Measurements from ENCODE around the gene RSU1. TPM values are rescaled to one million over a fixed set of nuclear protein-coding genes. Genes with fewer than 3 reads are reported as not detected.
"Not testable (repeated sequence)": the region's sequence is repeated elsewhere in the genome, so short reads cannot be mapped to it uniquely, and the experiment has no call there.

The RSU1 gene
- total RNA-seq, 1 donor from 2014 or later, result 57.4 TPM

GRCh38 chr10:16780338-16780880 is 36.8 kb downstream of the RSU1 start:
- DNase-seq (ENCODE audit: low read depth, low spot score), result no peak

- no peak for DNase-seq (ENCODE audit: low read depth, low spot score)
Observed at GRCh38 chr10:16779384-16779915, 37.8 kb downstream of the RSU1 start.

GRCh38 chr10:16777473-16778370 is 39.5 kb downstream of the RSU1 start:
- peak; percentile 93 for DNase-seq (ENCODE audit: low read depth, low spot score)

GRCh38 chr10:16776896-16777295 is 40.3 kb downstream of the RSU1 start:
- peak; percentile 35 for DNase-seq (ENCODE audit: low read depth, low spot score)

GRCh38 chr10:16773334-16773733 is 43.9 kb downstream of the RSU1 start:
- DNase-seq (ENCODE audit: low read depth, low spot score), result no peak

- DNase-seq (ENCODE audit: low read depth, low spot score), result no peak
Observed at GRCh38 chr10:16770670-16771069, 46.6 kb downstream of the RSU1 start.

- no peak for DNase-seq (ENCODE audit: low read depth, low spot score)
Observed at GRCh38 chr10:16770141-16770540, 47.1 kb downstream of the RSU1 start.

GRCh38 chr10:16769331-16769730 is 47.9 kb downstream of the RSU1 start:
- DNase-seq (ENCODE audit: low read depth, low spot score), result no peak

GRCh38 chr10:16768702-16769101 is 48.5 kb downstream of the RSU1 start:
- no peak for DNase-seq (ENCODE audit: low read depth, low spot score)

- no peak for DNase-seq (ENCODE audit: low read depth, low spot score)
Observed at GRCh38 chr10:16765509-16766375, 51.5 kb downstream of the RSU1 start.

- DNase-seq (ENCODE audit: low read depth, low spot score), result no peak
Observed at GRCh38 chr10:16761300-16761699, 55.9 kb downstream of the RSU1 start.

- DNase-seq (ENCODE audit: low read depth, low spot score), result no peak
Observed at GRCh38 chr10:16756561-16757221, 60.5 kb downstream of the RSU1 start.

- DNase-seq (ENCODE audit: low read depth, low spot score), result no peak
Observed at GRCh38 chr10:16754765-16755164, 62.5 kb downstream of the RSU1 start.

- not testable (repeated sequence) for DNase-seq (ENCODE audit: low read depth, low spot score)
Observed at GRCh38 chr10:16752849-16753248, 64.4 kb downstream of the RSU1 start.

- no peak for DNase-seq (ENCODE audit: low read depth, low spot score)
Observed at GRCh38 chr10:16752099-16752498, 65.1 kb downstream of the RSU1 start.

GRCh38 chr10:16751244-16751643 is 66.0 kb downstream of the RSU1 start:
- no peak for DNase-seq (ENCODE audit: low read depth, low spot score)

GRCh38 chr10:16750461-16750860 is 66.8 kb downstream of the RSU1 start:
- DNase-seq (ENCODE audit: low read depth, low spot score), result no peak

- no peak for DNase-seq (ENCODE audit: low read depth, low spot score)
Observed at GRCh38 chr10:16748749-16749148, 68.5 kb downstream of the RSU1 start.

- DNase-seq (ENCODE audit: low read depth, low spot score), result no peak
Observed at GRCh38 chr10:16746856-16747255, 70.4 kb downstream of the RSU1 start.

GRCh38 chr10:16745061-16745460 is 72.2 kb downstream of the RSU1 start:
- DNase-seq (ENCODE audit: low read depth, low spot score), result no peak
